ENCODE results near the gene SPOCK1.

Gene SPOCK1

DNA sequence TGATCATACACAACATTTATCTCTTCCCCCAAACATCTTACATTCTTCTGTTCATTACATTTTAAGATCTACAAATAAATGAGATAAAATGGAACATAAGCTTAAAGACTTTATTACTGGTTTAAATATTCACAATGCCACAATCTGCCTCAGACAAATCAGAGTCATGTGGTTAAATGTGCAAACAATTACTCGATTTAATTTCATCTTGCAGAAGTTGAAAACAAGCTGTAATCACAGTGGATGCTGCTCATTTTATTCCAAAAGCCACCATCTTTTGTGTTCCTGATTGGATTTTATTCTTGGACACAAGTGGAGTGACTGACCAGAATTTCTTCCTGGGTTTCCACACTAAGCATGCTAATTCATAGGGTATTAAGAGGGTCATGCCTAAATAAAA lies 33.2 kb downstream of the SPOCK1 start:
- ChIA-PET CTCF (interaction anchor here (0.7 to 1.9 kb wide), 3 partner anchors 16 to 31 kb away, joined by 3 to 4 read pairs (median 4); no protein-coding TSS in a partner anchor), POLR2A (no interaction called here)
- H3K4me1 ChIP-seq (ENCODE audit: control extremely low read depth in 1 of 4, control insufficient read depth in 4 of 4, insufficient read depth in 4 of 4, low read length in 3 of 4), result no peaks in the 10 kb centered on the region
- no peak for DNase-seq
- H3K27me3 ChIP-seq (replicated peaks in 2 of 5; ENCODE audit: control insufficient read depth in 4 of 5, insufficient read depth in 5 of 5, low read length in 4 of 5), result peaks cover 0 to 8% (median 3%) of the 10 kb centered on the region in 5 experiments
- no peaks in the 10 kb centered on the region for H3K36me3 ChIP-seq (ENCODE audit: control insufficient read depth in 4 of 4, insufficient read depth in 4 of 4, low read length in 3 of 4)
- H3K9me3 ChIP-seq (ENCODE audit: control extremely low read depth in 1 of 5, control insufficient read depth in 4 of 5, insufficient read depth in 2 of 5, low read depth in 1 of 5, low read length in 4 of 5), result no peaks in the 10 kb centered on the region
- H3K4me3 ChIP-seq (ENCODE audit: control insufficient read depth in 1 of 7, extremely low read depth in 1 of 7, insufficient read depth in 4 of 7, low read depth in 2 of 7, low read length in 6 of 7), result no peak overlapping the region
- whole genome bisulfite sequencing (ENCODE audit: insufficient coverage), result 78% methylated on average over 1 of the region's 1 CpG
- H3K27ac ChIP-seq (ENCODE audit: insufficient read depth in 1 of 2, low read depth in 1 of 2, low read length in 2 of 2, poor library complexity in 1 of 2, severe bottlenecking in 2 of 2), result no peak overlapping the region

DNA sequence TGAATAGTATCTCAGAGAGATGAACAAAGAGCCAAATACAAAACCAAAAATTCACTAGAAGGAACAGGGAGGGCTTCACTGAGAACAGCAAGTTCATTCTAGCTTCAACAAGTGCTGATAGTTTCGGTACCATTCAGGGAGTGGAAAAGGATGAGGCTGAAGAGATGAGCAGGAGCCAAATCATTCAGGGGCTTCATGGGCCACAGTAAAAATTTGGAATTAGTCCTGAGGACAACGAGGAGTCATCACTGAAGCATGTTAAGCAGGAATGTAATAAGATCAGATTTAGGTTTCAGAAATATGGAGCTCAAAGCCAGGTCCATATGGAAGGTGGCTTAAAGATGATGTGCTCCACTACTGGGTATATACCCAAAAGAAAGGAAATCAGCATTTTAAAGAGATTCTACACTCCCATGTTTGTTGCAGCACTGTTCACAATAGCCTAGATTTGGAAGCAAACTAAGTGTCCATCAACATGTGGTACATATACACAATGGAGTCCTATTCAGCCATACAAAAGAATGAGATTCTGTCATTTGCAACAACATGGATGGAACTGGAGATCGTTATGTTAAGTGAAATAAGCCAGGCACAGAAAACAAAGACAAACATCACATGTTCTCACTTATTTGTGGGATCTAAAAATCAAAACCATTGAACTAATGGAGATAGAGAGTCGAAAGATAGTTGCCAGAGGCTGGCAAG lies 36.2 kb downstream of the SPOCK1 start:
- CTCF ChIA-PET, result no interaction called here
- Histone ChIP-seq H3K27me3 (replicated peaks in 2 of 5; ENCODE audit: control insufficient read depth in 4 of 5, insufficient read depth in 5 of 5, low read length in 4 of 5) (peaks cover 0 to 11% (median 3%) of the 10 kb centered on the region in 5 experiments), H3K4me1 (ENCODE audit: control extremely low read depth in 1 of 4, control insufficient read depth in 4 of 4, insufficient read depth in 4 of 4, low read length in 3 of 4) (no peaks in the 10 kb centered on the region), H3K27ac (ENCODE audit: insufficient read depth in 1 of 2, low read depth in 1 of 2, low read length in 2 of 2, poor library complexity in 1 of 2, severe bottlenecking in 2 of 2) (no peak overlapping the region), H3K4me3 (ENCODE audit: control insufficient read depth in 1 of 7, extremely low read depth in 1 of 7, insufficient read depth in 4 of 7, low read depth in 2 of 7, low read length in 6 of 7) (no peak overlapping the region), H3K36me3 (ENCODE audit: control insufficient read depth in 4 of 4, insufficient read depth in 4 of 4, low read length in 3 of 4) (no peaks in the 10 kb centered on the region), H3K9me3 (ENCODE audit: control extremely low read depth in 1 of 5, control insufficient read depth in 4 of 5, insufficient read depth in 2 of 5, low read depth in 1 of 5, low read length in 4 of 5) (no peaks in the 10 kb centered on the region)
- POLR2A ChIA-PET, result no interaction called here
- 100% methylated on average over 3 of the region's 4 CpGs for WGBS (ENCODE audit: insufficient coverage)
- DNase-seq, result no peak

DNA sequence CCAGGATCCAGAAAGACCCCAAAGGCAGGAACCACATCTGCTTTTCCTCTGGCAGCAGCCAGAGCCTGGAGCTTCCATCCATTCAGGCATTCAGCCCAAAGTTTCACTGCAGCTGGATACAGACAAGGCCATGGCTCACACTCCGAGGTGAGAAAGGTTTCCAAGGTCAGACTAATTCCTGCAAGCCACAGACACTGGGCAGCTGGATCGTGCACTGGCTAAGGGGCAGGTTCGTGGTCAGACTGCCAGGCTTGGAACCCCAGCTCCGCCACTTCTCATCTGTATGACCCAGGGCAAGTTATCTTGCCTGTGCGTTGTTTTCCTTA lies 36.9 kb downstream of the SPOCK1 start:
- ChIA-PET POLR2A (no interaction called here), CTCF (no interaction called here)
- Histone ChIP-seq H3K27me3 (replicated peaks in 2 of 5; ENCODE audit: control insufficient read depth in 4 of 5, insufficient read depth in 5 of 5, low read length in 4 of 5) (peaks cover 0 to 11% (median 3%) of the 10 kb centered on the region in 5 experiments), H3K4me3 (ENCODE audit: control insufficient read depth in 1 of 7, extremely low read depth in 1 of 7, insufficient read depth in 4 of 7, low read depth in 2 of 7, low read length in 6 of 7) (no peak overlapping the region), H3K9me3 (ENCODE audit: control extremely low read depth in 1 of 5, control insufficient read depth in 4 of 5, insufficient read depth in 2 of 5, low read depth in 1 of 5, low read length in 4 of 5) (no peaks in the 10 kb centered on the region), H3K4me1 (ENCODE audit: control extremely low read depth in 1 of 4, control insufficient read depth in 4 of 4, insufficient read depth in 4 of 4, low read length in 3 of 4) (no peaks in the 10 kb centered on the region), H3K36me3 (ENCODE audit: control insufficient read depth in 4 of 4, insufficient read depth in 4 of 4, low read length in 3 of 4) (no peaks in the 10 kb centered on the region), H3K27ac (ENCODE audit: insufficient read depth in 1 of 2, low read depth in 1 of 2, low read length in 2 of 2, poor library complexity in 1 of 2, severe bottlenecking in 2 of 2) (no peak overlapping the region)
- no peak for DNase-seq
- 75% methylated on average over 5 of the region's 5 CpGs for whole genome bisulfite sequencing (ENCODE audit: insufficient coverage)

DNA sequence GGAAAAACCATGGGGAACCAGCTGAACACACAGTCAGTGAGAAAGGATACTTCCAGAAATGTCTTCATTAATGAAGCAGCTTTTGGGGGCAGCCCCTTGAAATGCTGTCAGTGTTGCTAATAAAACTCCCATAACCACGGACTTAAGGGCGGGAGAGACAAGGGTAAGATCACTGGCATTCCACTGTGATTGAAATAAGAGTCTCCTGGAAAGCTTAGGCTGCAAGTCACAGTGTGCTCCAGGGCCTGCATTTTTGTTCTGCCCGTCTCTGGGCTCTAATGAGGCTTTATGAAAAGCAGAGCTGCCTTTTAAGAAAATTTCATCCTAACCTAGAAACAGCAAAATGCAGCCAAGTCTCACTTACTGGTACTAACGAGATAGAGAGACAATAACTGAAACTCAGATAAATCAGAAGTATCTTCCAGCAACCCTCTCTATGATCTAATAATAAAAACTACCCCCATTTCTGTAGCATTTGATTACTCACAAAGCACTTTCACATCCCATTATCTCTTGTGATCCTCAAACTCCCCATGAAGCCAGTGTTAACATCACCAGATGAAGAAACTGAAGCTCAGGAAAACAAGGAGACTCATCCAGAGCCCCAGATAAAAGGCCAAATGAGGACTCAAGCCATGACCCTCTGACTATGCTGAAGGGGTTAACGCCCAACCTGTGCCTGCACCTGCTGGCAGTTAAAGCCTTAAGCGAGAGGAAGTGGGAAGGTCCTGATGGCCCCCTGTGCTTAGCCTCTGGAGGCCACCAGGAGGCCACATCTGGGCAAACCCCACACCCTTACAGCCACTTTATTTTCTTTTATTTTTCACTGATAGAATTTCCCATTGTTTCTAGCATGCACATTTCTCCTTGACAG lies 37.5 kb downstream of the SPOCK1 start:
- DNase-seq, result no peak
- Histone ChIP-seq H3K9me3 (ENCODE audit: control extremely low read depth in 1 of 5, control insufficient read depth in 4 of 5, insufficient read depth in 2 of 5, low read depth in 1 of 5, low read length in 4 of 5) (no peaks in the 10 kb centered on the region), H3K4me3 (ENCODE audit: control insufficient read depth in 1 of 7, extremely low read depth in 1 of 7, insufficient read depth in 4 of 7, low read depth in 2 of 7, low read length in 6 of 7) (no peak overlapping the region), H3K4me1 (ENCODE audit: control extremely low read depth in 1 of 4, control insufficient read depth in 4 of 4, insufficient read depth in 4 of 4, low read length in 3 of 4) (no peaks in the 10 kb centered on the region), H3K27ac (ENCODE audit: insufficient read depth in 1 of 2, low read depth in 1 of 2, low read length in 2 of 2, poor library complexity in 1 of 2, severe bottlenecking in 2 of 2) (no peak overlapping the region), H3K27me3 (replicated peaks in 2 of 5; ENCODE audit: control insufficient read depth in 4 of 5, insufficient read depth in 5 of 5, low read length in 4 of 5) (peaks cover 0 to 11% (median 3%) of the 10 kb centered on the region in 5 experiments), H3K36me3 (ENCODE audit: control insufficient read depth in 4 of 4, insufficient read depth in 4 of 4, low read length in 3 of 4) (no peaks in the 10 kb centered on the region)
- CTCF ChIA-PET, result no interaction called here
- 96% methylated on average over 4 of the region's 6 CpGs for WGBS (ENCODE audit: insufficient coverage)
- POLR2A ChIA-PET, result no interaction called here

DNA sequence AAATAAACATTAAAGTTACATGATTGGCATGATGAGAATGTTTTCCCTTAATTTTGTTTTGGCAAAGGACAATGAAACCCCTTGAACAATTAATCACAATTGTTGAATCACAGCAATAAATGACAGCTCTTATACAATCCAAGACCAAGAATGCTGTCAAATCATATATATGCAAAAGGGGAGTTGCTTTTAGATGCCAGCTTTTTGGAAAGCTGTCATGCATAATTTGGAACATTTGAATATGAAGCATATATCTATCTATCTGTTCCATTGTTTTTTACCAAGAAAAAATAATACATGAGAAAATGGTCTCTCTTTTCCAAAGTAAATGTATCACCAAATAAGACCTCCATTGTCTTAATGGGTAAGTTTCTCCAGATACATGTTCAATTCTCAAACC lies 44.5 kb downstream of the SPOCK1 start:
- Histone ChIP-seq H3K9me3 (ENCODE audit: control extremely low read depth in 1 of 5, control insufficient read depth in 4 of 5, insufficient read depth in 2 of 5, low read depth in 1 of 5, low read length in 4 of 5) (peaks cover 0 to 3% (median 0%) of the 10 kb centered on the region in 5 experiments), H3K4me1 (ENCODE audit: control extremely low read depth in 1 of 4, control insufficient read depth in 4 of 4, insufficient read depth in 4 of 4, low read length in 3 of 4) (no peaks in the 10 kb centered on the region), H3K27me3 (replicated peaks in 2 of 5; ENCODE audit: control insufficient read depth in 4 of 5, insufficient read depth in 5 of 5, low read length in 4 of 5) (peaks cover 0 to 5% (median under 1%) of the 10 kb centered on the region in 5 experiments), H3K4me3 (ENCODE audit: control insufficient read depth in 1 of 7, extremely low read depth in 1 of 7, insufficient read depth in 4 of 7, low read depth in 2 of 7, low read length in 6 of 7) (no peak overlapping the region), H3K27ac (ENCODE audit: insufficient read depth in 1 of 2, low read depth in 1 of 2, low read length in 2 of 2, poor library complexity in 1 of 2, severe bottlenecking in 2 of 2) (no peak overlapping the region), H3K36me3 (ENCODE audit: control insufficient read depth in 4 of 4, insufficient read depth in 4 of 4, low read length in 3 of 4) (no peaks in the 10 kb centered on the region)
- POLR2A ChIA-PET, result no interaction called here
- CTCF ChIA-PET, result interaction anchor here (1.1 kb wide), 1 partner anchor 44 kb away, joined by 5 read pairs; the partner anchor contains the start of gene SPOCK1
- DNase-seq, result no peak

DNA sequence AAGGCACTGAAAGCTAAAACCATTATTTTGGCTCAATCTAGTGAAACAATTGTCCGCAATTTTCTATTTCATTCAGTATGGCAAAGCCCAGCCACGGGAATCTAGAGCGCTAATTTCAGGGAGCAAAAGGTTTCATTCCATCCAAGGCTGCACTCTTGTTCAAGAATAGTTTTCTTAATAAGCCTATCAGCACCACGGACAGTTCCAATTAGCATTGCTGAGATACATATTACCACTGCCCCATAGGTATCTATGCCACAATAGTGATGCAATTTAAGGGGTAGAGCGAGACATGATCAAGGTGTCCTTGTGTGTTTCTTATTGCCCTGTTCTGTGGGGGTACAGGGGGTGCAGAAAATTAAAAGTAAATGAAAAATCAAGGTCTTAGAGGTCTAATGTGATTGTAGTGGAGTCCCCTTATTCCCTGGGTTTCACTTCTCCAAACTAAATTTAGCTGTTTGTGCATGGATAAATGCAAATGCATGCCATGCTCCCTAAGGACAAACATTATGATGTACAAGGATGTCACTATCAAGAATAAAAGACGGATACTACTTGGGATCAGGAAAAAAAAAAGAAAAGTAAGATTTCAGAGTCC lies 45.5 kb downstream of the SPOCK1 start:
- peak; percentile 27 to 60 (median 45) for DNase-seq
- no peaks in the 10 kb centered on the region for H3K36me3 ChIP-seq (ENCODE audit: control insufficient read depth in 4 of 4, insufficient read depth in 4 of 4, low read length in 3 of 4)
- no peak overlapping the region for H3K4me3 ChIP-seq (ENCODE audit: control insufficient read depth in 1 of 7, extremely low read depth in 1 of 7, insufficient read depth in 4 of 7, low read depth in 2 of 7, low read length in 6 of 7)
- WGBS (ENCODE audit: insufficient coverage), result 73% methylated on average over 5 of the region's 6 CpGs
- no peaks in the 10 kb centered on the region for H3K4me1 ChIP-seq (ENCODE audit: control extremely low read depth in 1 of 4, control insufficient read depth in 4 of 4, insufficient read depth in 4 of 4, low read length in 3 of 4)
- ChIA-PET POLR2A (no interaction called here), CTCF (no interaction called here)
- peaks cover 0 to 6% (median 0%) of the 10 kb centered on the region in 5 experiments for H3K27me3 ChIP-seq (replicated peaks in 2 of 5; ENCODE audit: control insufficient read depth in 4 of 5, insufficient read depth in 5 of 5, low read length in 4 of 5)
- H3K9me3 ChIP-seq (ENCODE audit: control extremely low read depth in 1 of 5, control insufficient read depth in 4 of 5, insufficient read depth in 2 of 5, low read depth in 1 of 5, low read length in 4 of 5), result peaks cover 0 to 3% (median 0%) of the 10 kb centered on the region in 5 experiments
- H3K27ac ChIP-seq (ENCODE audit: insufficient read depth in 1 of 2, low read depth in 1 of 2, low read length in 2 of 2, poor library complexity in 1 of 2, severe bottlenecking in 2 of 2), result no peak overlapping the region

DNA sequence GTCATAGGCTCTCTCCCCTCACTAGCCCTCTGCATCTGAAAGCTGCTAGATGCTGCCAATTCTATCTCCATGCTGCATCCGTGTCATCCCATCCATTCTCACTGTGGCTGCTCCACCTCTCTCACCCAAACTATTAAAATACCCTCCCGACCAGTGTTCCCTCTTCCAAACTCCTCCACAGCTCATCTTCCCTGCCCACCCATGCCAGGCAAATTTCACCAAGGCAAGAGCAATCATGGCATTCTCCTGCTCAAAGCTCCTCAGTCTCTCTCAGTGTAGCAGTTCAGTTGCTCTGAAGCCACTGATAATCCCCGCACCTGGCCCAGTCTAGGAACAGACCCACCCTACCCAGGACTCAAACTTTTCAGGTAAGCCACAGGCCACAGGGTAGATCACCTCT lies 48.4 kb downstream of the SPOCK1 start:
- CTCF ChIA-PET, result interaction anchor here (1.4 kb wide), 1 partner anchor 15 kb away, joined by 4 read pairs; no protein-coding TSS in a partner anchor
- 80% methylated on average over 2 of the region's 3 CpGs for WGBS (ENCODE audit: insufficient coverage)
- Histone ChIP-seq H3K36me3 (ENCODE audit: control insufficient read depth in 4 of 4, insufficient read depth in 4 of 4, low read length in 3 of 4) (no peaks in the 10 kb centered on the region), H3K4me3 (ENCODE audit: control insufficient read depth in 1 of 7, extremely low read depth in 1 of 7, insufficient read depth in 4 of 7, low read depth in 2 of 7, low read length in 6 of 7) (no peak overlapping the region), H3K27me3 (replicated peaks in 2 of 5; ENCODE audit: control insufficient read depth in 4 of 5, insufficient read depth in 5 of 5, low read length in 4 of 5) (peaks cover 0 to 4% (median 0%) of the 10 kb centered on the region in 5 experiments), H3K27ac (ENCODE audit: insufficient read depth in 1 of 2, low read depth in 1 of 2, low read length in 2 of 2, poor library complexity in 1 of 2, severe bottlenecking in 2 of 2) (no peak overlapping the region), H3K9me3 (ENCODE audit: control extremely low read depth in 1 of 5, control insufficient read depth in 4 of 5, insufficient read depth in 2 of 5, low read depth in 1 of 5, low read length in 4 of 5) (peaks cover 0 to 3% (median 0%) of the 10 kb centered on the region in 5 experiments), H3K4me1 (ENCODE audit: control extremely low read depth in 1 of 4, control insufficient read depth in 4 of 4, insufficient read depth in 4 of 4, low read length in 3 of 4) (no peaks in the 10 kb centered on the region)
- POLR2A ChIA-PET, result no interaction called here
- DNase-seq, result no peak
